Measurements from ENCODE around the gene CYP19A1. TPM values are rescaled to one million over a fixed set of nuclear protein-coding genes. Genes with fewer than 3 reads are reported as not detected.

CYP19A1 gene
- total and polyA plus RNA-seq, 2 of the 8 experiments (the other 6 are each of a cell fraction or from before 2014, with no cell fraction given) = not detected

DNA sequence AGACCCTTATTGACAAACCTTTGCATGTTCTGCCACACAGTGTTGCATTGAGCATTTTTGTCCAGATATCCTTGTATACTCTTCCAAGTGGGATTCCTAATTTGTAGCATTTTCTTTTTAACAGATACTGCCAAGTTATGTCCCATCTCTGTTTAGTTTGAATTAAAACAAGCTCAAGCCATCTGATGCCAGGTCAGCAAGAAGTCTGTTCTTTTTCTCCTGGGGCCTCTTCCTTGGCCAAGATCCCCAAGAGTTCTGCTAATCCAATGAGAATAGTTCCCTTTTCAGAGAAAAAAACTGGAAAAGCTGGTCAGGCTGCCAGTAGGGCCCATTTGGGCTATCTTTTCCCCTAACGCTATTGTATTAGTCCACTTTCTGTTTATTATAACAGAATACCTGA, 32.9 kb upstream of the CYP19A1 start:
- no peaks in the 10 kb centered on the region for H3K23me2 ChIP-seq (ENCODE audit: low read depth, low read length)
- no peak overlapping the region for H2AK5ac ChIP-seq (ENCODE audit: low read depth, low read length)
- no peaks in the 10 kb centered on the region for H3K79me1 ChIP-seq (ENCODE audit: low read depth, low read length)
- no peak overlapping the region for H3K56ac ChIP-seq (replicated peaks; ENCODE audit: insufficient read length, low read depth, low read length)
- H3K18ac ChIP-seq (ENCODE audit: extremely low read depth, low read length) = no peak overlapping the region
- FAIRE-seq = no peak
- no peaks in the 10 kb centered on the region for H3K9me3 ChIP-seq (ENCODE audit: insufficient read depth in 2 of 2, low read depth in 1 of 2, low read length in 1 of 2)
- no peak overlapping the region for H3K9ac ChIP-seq (replicated peaks in 1 of 4; ENCODE audit: extremely low read depth in 1 of 4, low read depth in 3 of 4, low read length in 3 of 4)
- no peaks in the 10 kb centered on the region for H3K79me2 ChIP-seq (ENCODE audit: control insufficient read depth in 1 of 2, insufficient read depth in 2 of 2, low read length in 2 of 2)
- H2BK120ac ChIP-seq (replicated peaks; ENCODE audit: low read depth, low read length) = no peak overlapping the region
- H3K4me1 ChIP-seq (replicated peaks in 1 of 4; ENCODE audit: control insufficient read depth in 3 of 4, insufficient read depth in 4 of 4, low read length in 3 of 4) = peaks cover 0 to 2% (median 0%) of the 10 kb centered on the region in 4 experiments; a peak in 1 of 7 replicates
- H2BK5ac ChIP-seq (ENCODE audit: low read depth, low read length) = no peak overlapping the region
- no peak for DNase-seq (ENCODE audit: low read depth in 1 of 2, low spot score in 2 of 2)
- no peaks in the 10 kb centered on the region for H4K20me1 ChIP-seq (replicated peaks in 1 of 2; ENCODE audit: control insufficient read depth in 1 of 2, insufficient read depth in 2 of 2, low read length in 2 of 2)
- H3K4me3 ChIP-seq (ENCODE audit: extremely low read depth in 1 of 4, insufficient read depth in 2 of 4, low read depth in 3 of 4, low read length in 4 of 4) = no peak overlapping the region
- ChIA-PET POLR2A (ENCODE audit: partially characterized antibody) (interaction anchor here (0.7 kb wide), 1 partner anchor 11 kb away, joined by 3 read pairs; no protein-coding TSS in a partner anchor), CTCF (ENCODE audit: partially characterized antibody) (interaction anchor here (1.0 to 4.9 kb wide), 6 partner anchors 11 to 208 kb away, joined by 3 to 39 read pairs (median 8); no protein-coding TSS in a partner anchor)
- H4K91ac ChIP-seq (replicated peaks; ENCODE audit: insufficient read length, low read length) = no peak overlapping the region
- H3K4ac ChIP-seq (replicated peaks; ENCODE audit: insufficient read length, low read depth, low read length) = no peak overlapping the region
- H2BK15ac ChIP-seq (ENCODE audit: low read length) = no peak overlapping the region
- no peak overlapping the region for H4K8ac ChIP-seq (ENCODE audit: extremely low read depth, insufficient read depth, low read length)
- no peak overlapping the region for H2BK20ac ChIP-seq (ENCODE audit: low read length)
- H2BK12ac ChIP-seq (ENCODE audit: low read depth, low read length) = no peak overlapping the region
- no peak overlapping the region for H4K5ac ChIP-seq (ENCODE audit: insufficient read length, low read depth, low read length)
- no peak for TF ChIP-seq CBX8 (IDR thresholded peaks at IDR 0.05; ENCODE audit: borderline replicate concordance, low read depth, low read length)
- no peak for TF ChIP-seq CEBPB (IDR thresholded peaks at IDR 0.05; ENCODE audit: low read depth, low read length)
- no peak overlapping the region for H3K27ac ChIP-seq (ENCODE audit: low read depth, low read length)
- no peak overlapping the region for H3K23ac ChIP-seq (ENCODE audit: insufficient read length)
- no peaks in the 10 kb centered on the region for H3K27me3 ChIP-seq (replicated peaks in 1 of 4; ENCODE audit: control insufficient read depth in 3 of 4, extremely low read depth in 1 of 4, insufficient read depth in 3 of 4, low read length in 3 of 4)
- H2AFZ ChIP-seq (ENCODE audit: low read length) = no peak overlapping the region
- H3K14ac ChIP-seq (ENCODE audit: insufficient read length) = no peak overlapping the region
- 93% methylated on average over 1 of the region's 1 CpG; no CpG with 5 or more reads in 1 of the 2 experiments for WGBS, 2 experiments (ENCODE audit: extremely low coverage in 1 of 2, insufficient coverage in 1 of 2, insufficient read length in 1 of 2, insufficient replicate concordance in 2 of 2, low coverage in 1 of 2, low lambda C conversion rate in 2 of 2, missing lambda C conversion rate in 1 of 2)
- no peaks in the 10 kb centered on the region for H3K36me3 ChIP-seq (ENCODE audit: control insufficient read depth in 2 of 4, insufficient read depth in 4 of 4, low read length in 3 of 4)
- no peak overlapping the region for H3K4me2 ChIP-seq (ENCODE audit: insufficient read depth in 1 of 2, low read depth in 2 of 2, low read length in 2 of 2)
